GM19467 (cell line): Measurements from ENCODE around the gene SLC44A5.

ENCODE experiments used
- ATAC-seq: cut with Tn5 transposase; IDR thresholded peaks from one replicate; pipeline ENCODE4 v1.9.1; 2021; ENCODE audit warnings: mild to moderate bottlenecking, moderate library complexity; ENCODE audit not compliant: unreplicated experiment

The SLC44A5 gene

DNA sequence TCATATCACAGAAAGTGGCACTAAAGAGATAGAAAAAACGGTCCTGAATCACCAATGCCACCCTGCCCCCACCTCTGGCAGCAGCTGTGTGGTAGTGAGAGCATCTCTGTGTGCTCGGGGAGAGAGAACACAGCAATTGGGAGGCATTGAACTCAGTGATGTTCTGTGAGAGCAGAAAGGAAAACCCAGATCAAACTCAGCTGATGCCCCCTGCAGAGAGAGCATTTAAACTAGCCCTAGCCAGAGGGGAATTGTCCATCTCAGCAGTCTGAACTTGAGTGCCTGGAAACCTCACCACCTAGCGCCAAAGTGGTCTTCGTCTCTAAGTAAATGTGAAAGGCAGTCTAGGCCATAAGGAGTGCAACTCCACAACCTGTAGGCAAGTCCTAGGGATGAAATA, 21.3 kb downstream of the SLC44A5 start:
- ATAC-seq: no peak

DNA sequence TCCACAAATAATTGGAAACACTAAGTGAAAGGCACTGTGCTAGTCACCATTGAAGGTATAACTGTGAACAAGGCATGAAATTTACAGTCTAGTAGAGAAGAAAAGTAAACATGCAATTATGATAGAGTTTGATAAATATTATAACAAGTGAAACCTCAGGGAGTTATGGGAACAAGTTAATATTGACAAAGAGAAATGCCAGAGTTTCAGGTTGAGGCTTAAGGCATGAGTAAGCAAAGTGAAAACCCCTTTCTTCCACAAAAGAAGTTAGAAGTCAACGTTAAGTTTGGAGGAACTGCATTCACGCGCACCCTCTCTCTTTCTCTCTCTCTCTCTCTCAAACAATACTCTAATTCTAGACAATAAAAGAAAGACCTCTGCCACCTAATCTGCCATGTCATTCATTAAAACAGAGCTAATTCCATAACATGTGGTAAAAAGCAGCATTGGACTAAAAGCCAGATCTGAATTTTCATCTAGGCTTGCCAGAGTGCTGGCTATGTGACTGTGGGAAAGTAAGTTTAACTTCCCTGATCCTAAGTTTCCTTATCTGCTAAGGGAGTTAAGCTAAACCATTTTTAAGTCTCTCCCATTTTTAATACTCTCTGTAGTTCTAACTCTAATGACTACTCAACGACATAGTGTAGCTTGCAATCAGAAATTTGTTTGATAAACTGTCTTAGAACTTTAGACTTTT, 22.0 kb downstream of the SLC44A5 start:
- no peak for ATAC-seq

DNA sequence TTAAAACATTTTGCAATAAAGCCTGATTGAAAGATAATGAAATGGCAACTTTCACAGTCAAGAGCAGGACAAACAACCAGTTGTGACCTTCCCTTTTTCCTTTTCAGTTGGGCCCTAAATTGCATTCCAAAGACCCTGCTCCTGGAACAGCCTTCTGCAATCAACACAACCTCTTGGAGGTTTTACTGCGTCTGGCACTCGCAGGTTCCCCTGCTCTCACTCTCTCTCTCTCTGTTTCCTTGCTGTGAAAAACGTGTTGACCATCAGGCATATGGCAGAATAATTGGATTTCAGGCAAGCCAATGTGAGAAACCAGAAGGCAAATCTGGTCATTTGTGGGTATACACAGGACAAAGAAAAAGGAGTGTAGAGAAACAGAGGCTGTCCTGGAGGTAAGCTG, 23.2 kb downstream of the SLC44A5 start:
- no peak for ATAC-seq

DNA sequence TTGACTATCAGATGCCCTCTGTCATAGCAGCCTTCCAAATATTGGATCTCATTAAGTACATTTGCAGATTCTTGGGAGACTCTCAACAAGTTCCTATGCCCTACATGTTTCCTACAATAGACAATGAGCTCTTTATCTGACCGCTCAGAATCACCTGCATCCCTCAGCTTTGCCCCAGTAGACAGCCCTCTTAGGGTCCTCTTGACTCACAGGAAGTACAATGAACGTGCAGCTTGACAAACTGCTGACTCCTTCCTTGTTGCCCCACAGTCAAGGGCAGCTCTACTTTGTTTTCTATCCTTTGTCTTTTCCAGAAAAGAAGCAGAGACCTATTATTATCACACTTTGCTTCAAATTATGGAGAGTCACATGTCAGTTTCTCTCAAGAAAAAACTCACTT, 27.6 kb downstream of the SLC44A5 start:
- ATAC-seq: no peak

DNA sequence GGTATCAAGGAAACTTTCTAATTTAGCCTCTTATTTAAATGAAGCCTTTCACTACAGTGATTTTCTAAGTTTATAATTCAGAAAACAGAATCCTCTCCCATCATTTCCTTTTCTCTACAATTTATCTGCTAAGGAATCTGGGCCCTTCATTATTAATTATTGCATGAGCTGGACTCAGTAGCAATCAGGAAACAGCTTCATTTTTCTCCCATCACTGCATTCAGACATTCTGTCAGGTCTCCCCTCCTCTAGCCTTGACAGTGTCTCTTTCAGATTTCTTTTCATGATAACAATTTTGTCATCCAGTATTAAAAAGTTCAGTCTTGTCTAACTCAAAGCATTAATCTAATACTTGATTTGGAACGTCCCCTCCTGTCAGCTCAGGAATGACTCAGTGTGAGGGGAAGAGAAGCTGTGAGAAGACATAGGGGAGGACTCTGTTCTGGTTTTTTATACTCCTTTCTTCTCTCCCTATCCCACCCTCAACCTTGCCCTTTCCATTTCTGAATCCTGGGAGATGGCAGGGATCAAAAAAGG, 28.1 kb downstream of the SLC44A5 start:
- ATAC-seq: no peak

DNA sequence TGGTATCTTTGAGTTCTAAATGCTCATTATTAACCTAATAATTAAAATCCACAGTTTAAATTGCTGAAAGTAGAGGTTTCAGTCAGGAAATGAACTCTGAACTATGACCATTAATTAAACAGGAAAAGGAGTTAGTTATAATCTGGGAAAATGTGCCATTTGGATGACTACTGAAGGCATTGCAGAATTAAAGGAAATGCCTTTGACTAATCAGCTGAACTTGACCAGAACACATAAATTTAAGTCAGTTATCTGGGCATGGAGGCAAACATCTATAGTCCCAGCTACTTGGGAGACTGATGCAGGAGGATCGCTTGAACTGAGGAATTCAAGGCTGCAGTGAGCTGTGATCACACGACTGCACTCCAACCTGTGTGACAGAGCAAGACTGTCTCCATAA, 31.9 kb downstream of the SLC44A5 start:
- ATAC-seq: no peak

DNA sequence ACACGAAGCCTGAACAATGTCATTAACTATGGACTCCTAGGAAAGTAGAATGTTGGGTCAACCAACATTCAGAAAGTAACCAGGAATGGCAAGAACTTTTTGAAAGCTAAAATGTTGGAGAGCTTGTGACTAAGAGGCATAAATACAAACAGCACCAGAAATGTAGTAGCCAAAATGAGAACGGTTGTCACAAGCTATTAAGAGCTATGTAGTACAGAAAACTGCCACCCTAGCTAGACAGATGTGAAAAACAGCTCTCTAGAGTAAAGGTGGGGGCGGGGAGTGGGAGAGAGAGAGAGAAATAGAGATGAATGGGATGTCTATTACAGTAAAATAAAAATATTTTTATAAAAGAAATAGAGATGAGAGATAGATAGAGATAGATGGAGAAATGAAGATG, 35.1 kb downstream of the SLC44A5 start:
- no peak for ATAC-seq

DNA sequence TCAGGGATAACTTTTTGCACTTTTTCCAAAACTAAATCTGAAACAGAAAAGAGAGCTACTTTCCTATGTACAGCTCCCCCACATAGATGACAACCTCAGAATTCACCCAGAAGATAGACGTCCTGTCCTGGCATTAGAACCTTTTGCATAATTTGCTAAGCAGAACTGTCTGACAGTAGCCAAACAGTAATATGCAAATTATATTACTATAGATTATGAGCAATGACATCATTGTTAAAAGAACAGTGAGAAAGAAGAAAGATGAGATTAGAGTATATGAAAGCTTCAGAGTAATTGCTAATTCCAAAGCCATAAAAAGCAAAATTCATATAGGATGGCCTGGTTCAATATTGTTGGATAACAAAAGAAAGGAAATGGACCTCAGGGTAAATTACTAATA, 43.7 kb downstream of the SLC44A5 start:
- ATAC-seq: no peak

DNA sequence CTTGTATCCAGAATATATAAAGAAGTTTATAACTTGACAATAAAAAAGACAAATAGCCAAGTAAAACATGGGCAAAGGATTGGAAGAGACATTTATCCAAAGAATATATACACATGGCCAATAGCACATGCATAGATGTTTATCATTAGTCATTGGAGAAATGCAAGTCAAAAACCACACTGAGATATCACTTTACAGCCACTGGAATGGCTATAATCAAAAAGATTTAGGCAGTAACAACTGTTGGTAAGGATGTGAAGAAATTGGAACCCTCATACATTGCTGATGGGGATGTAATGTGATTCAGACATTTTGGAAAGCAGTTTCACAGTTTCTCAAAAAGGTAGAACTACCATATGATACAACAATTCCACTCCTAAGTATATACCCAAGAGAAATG, 51.1 kb downstream of the SLC44A5 start:
- ATAC-seq: no peak

DNA sequence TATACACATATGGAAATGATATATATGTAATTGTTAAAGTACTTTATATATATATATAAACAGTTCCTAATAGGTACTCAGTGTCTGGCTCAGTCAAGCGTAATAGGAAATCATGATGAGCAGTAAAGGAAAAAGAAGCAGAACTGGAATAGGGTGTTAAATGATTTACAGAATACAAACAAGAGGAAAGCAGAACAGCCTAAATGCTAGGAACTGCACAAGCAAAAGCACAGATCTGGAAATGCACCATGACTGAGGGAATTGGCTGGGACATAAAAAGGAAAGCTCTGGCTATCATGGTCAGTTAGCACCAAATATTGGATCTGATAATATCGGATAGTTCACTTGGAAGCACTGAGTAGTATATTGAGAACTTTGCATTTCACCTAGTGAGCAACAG, 51.8 kb downstream of the SLC44A5 start:
- no peak for ATAC-seq

DNA sequence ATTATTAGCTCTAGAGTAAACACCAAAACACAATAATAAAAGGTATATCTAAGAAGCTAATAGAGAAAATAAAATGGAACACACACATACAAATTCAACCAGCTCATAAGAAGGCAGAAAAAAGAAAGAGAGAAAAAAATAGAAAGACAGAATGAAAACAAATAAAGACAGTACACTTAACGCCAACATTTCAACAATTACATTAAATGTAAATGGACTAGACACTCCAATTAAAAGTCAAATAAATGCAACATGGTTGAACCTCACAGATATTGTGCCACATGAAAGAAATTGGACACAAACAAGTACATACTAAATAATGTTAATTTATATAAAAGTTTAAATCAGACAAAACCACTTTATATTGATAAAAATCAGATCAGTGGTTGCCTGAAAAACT, 56.0 kb downstream of the SLC44A5 start:
- ATAC-seq: no peak

DNA sequence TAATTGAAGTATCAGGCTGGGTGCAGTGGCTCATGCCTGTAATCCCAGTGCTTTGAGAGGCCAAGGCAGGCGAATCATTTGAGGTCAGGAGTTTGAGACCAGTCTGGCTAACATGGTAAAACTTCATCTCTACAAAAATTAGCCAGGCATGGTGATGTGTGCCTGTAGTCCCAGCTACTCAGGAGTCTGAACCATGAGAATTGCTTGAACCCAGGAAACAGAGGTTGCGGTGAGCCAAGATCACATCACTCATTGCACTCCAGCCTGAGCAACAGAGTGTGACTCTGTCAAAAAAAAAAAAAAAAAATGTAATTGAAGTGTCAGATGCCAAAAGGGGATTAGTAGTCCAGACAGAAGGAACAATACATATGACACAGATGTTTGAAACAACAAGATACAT, 56.7 kb downstream of the SLC44A5 start:
- ATAC-seq: no peak

DNA sequence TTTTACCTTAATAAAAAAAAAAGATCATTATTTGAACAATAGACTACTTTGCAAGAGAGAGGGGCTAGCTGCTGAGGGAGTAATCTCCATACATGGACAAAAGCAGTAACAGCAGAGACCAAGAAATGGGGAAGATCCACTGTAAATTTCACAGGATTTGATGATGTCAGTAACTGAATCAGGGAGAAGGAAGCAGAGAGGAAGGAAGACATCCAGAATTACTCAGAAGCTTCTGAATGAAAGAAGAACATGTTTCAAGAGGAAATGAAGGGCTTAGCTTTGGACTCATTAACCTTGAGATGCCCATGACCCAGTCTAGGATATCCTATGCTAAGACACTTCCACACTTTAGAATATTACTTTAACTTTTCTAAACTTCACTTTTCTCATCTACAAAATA, 60.4 kb downstream of the SLC44A5 start:
- no peak for ATAC-seq

DNA sequence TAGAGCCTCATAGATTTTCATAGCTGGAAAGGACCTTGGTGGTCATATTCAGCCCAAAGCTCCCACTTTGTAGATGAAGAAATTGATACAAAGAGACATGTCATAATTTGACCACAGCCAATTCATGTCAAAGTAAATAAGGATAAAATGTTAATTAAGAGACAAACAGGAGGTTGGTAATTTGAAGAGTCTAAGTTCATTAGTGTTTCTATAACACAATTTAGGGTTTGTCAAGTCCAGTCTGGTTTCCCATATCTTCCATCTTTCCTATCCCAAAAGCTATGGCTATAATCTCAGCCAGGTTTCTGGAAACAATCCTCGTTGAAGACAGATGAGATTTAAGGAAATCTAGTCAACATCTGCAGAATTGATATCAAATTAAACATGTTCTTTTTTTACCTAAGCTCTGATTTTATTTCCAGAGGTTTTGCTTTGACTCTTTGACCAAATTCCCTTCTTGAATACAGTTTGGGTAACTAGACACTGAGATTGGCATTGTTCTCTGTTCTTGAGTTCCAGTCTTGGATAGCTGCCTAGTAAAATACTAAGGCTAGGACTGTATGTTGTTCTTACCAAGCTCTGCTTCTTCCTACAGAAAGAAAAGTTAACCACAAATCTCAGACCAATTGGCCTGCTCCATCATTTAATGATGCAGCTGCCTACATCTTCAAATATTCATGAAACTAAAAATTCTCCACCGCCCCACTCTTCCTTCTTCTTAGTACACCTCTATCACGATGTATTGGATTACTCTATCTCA, 62.0 kb downstream of the SLC44A5 start:
- ATAC-seq: no peak

DNA sequence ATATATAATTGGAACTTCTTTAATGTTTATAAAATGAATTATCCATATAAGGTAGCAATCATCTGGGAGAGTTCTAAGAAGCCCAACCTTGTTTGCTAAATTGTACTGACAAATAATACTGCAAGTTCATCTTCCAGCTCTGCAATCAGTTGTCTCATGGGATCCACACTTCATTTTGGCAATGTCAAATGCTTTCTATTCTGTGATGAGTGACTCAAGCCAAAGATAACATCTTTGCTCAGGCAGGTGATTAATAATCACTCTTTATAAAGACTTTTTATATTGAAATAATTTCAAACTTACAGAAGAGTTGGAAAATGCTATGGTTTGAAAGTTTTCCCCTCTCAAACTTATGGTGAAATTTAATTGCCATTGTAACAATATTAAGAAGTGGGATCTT, 67.2 kb downstream of the SLC44A5 start:
- ATAC-seq: no peak

DNA sequence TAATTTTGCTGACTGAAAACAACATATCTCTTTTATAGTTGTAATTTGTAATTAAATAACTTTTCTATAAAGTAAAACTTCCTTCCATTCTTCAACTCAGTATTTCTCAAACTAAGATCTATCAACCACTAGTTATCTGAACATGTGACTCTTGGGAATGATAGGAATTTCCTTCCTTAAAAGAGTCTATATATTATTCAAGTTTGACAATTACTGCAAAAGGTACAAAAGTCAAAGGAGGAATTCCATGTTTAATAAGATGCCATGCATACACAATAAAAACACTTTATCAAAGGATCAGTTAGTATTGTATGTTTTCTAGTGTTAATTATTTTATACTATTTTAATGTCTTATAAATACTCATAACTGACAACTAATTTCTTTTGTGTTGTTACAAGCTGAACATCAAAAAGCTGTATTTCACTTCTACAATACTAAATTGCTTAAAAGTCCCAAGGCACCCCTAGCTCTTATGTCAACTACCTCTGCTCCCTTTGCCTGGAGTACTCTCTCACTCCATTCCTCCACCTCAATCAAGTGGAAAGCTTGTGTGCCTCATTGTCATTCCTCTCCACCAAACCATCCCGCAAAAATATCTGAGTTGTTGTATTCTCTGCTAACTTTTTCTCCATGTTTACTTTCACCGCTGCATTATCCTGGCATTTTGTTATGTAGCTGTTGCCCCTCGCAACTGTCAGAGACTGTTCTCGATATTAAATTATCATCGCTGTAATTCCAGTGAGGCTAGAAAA, 67.9 kb downstream of the SLC44A5 start:
- ATAC-seq: no peak

DNA sequence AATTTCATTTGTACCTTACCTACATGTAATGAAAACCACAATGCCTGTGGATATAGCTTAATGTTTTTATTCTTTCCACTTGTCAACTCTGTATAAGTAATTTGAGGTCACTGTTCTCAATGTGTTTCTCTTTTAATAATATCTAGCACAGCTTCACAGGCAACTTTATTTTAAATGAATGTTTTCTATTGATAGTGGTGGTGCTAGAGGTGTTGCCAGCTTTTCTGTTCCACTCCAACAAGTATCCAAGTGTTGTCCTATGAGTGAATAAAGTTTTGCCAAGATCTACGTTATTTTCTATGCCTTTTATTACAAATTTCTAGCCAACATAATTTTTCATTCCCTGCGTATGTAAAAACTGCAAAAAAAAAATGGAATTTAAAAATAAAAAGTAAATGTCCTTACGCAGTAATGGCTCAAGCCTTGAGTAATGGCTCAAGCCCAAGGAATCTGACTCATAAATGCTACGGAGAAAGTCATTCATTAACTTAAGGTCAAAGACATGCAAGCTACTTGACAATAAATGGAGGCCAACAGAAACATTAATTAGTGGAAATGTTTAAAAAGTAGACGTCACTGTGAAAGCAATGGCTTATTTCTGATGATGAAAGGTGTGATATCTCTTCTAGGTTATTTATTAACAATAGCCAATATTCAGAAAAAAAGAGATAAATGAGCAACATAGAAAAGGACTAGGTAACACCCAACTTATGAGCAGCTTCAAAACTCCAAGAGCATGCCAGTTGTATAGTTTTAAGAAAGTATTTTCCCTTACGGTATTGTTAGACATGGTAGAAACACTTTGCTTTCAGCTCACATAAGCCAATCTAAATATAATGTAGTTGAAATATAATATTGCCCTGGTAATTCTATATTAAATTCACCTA, 71.4 kb downstream of the SLC44A5 start:
- ATAC-seq: no peak

DNA sequence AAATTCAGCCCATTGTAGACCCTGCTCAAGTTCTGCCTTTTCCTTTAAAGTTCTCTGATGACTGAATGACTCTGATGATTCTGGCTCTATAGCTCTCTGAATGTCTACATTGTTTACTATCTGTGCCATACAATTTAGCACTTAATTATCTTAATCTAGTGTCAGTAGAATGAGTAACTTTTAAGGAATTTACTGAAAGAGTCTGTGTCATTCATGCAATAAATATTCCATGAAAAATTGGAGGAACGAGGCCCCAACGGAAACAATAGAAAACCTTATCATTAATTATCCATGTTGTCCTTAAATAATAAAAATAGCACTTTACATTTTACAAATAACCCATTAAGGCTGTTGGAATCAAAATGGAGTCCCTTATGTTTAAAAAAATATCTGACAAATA, 77.8 kb downstream of the SLC44A5 start:
- no peak for ATAC-seq

DNA sequence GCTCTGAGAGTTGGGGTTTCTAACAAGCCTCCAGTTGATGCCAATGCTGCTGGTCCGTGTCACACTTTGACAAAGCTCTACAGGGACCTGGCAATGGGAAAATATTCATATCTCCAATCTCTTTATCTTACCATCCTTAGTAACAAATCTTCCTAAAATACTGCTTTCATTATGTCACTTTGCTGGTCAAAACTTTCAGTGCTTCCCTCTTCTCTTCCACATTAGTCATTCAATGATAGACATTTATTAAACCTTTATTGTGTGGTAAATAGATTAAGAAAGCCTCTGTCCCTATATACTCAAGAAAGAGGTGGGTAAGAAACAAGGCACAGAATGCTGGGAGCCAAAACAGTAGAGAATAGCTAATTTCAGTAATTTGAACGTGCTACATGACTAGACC, 79.3 kb downstream of the SLC44A5 start:
- no peak for ATAC-seq

DNA sequence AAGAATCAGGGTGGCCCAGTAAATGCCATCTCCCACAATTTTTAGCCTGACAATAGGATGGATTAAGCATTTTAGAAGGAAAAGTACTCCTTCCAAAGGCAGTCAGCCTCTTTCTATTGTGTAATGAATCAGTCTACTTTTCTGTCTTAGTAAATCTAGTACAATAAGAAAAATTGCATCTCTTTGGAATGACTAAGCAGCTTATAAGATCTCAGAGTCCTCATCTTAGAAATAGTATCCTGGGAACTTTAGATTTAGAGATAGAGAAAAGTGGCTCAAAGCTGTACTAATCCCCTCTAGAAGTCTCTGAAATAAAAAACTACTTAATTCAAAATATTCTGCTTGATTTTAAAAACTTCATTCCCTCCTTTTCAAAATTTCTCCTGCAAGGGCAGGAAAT, 81.4 kb downstream of the SLC44A5 start:
- no peak for ATAC-seq

DNA sequence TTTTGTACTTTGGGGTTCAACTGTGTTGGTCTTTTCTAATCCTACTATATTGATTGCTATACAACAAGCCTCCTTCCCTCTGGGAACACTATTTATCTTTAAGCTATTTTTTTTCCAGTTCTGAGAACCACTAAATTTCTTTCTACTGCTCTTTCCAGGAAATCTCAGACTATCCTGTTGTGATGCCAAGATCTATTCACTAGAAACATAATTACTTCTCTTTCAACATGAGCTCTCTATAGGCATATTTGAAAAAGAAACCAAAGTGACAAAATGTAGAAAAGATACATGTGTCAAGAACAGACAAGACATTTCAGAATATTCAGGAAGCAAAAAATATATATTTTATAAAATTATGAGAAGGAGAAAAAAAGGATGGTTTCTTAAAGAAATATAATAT, 82.9 kb downstream of the SLC44A5 start:
- ATAC-seq: no peak
